Measurements from ENCODE around the gene OPTN. TPM values are rescaled to one million over a fixed set of nuclear protein-coding genes. Genes with fewer than 3 reads are reported as not detected.

The OPTN gene
- total and polyA plus RNA-seq, 10 of the 15 experiments (the other 5 are each of a cell fraction or from before 2014, with no cell fraction given): 15.2 to 42.4 (median 25.5) TPM

DNA sequence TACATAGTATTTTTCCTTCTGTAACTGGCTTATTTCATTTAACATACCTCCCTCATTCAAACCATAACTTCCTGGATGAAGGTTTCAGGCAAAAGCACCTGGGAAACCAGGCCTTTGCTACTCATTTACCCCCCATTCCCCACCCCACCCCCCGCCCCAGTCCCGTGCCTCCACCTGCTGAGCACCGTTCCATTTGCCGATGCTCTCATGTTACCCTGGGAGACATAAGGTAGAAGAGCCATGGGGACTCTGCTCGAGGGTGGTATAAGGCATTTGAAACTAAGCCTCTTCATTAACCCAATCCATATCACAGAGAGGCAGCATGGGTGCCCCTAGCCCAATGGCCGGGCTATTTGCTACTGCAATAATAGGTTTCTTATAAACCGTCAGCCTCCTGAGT, 39.2 kb downstream of the OPTN start (continued):
- TF ChIP-seq, protein P1, sequence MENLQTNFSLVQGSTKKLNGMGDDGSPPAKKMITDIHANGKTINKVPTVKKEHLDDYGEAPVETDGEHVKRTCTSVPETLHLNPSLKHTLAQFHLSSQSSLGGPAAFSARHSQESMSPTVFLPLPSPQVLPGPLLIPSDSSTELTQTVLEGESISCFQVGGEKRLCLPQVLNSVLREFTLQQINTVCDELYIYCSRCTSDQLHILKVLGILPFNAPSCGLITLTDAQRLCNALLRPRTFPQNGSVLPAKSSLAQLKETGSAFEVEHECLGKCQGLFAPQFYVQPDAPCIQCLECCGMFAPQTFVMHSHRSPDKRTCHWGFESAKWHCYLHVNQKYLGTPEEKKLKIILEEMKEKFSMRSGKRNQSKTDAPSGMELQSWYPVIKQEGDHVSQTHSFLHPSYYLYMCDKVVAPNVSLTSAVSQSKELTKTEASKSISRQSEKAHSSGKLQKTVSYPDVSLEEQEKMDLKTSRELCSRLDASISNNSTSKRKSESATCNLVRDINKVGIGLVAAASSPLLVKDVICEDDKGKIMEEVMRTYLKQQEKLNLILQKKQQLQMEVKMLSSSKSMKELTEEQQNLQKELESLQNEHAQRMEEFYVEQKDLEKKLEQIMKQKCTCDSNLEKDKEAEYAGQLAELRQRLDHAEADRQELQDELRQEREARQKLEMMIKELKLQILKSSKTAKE (IDR thresholded peaks at IDR 0.05; ENCODE audit: low read depth, poor library complexity, severe bottlenecking): no peak
- no peak for TF ChIP-seq CTCF (IDR thresholded peaks at IDR 0.05 in 2 of 3, conservative IDR thresholded peaks at IDR 0.05 in 1 of 3; ENCODE audit: control insufficient read depth in 2 of 3, extremely low read depth in 1 of 3, insufficient read depth in 1 of 3, low read depth in 3 of 3, low read length in 3 of 3)

GRCh38 chr10:13139676-13140075, 39.7 kb downstream of the OPTN start:
- DNase-seq (ENCODE audit: low read depth, low spot score) (no peak), FAIRE-seq (no peak), ATAC-seq (no peak)
- ChIA-PET CTCF (no interaction called here), SMC1A (ENCODE audit: uncharacterized antibody, unreplicated experiment) (no interaction called here), RAD21 (ENCODE audit: unreplicated experiment) (no interaction called here), POLR2A (interaction anchor here (0.6 kb wide), 1 partner anchor 498 kb away, joined by 4 read pairs; no protein-coding TSS in a partner anchor)
- Histone ChIP-seq H3K79me2 (ENCODE audit: control insufficient read depth, insufficient read depth, low read length) (no peaks in the 10 kb centered on the region), H3K4me2 (ENCODE audit: control insufficient read depth, insufficient read depth) (no peak overlapping the region), H3K9me3 (replicated peaks; ENCODE audit: control insufficient read depth, insufficient read depth, low read length) (no peaks in the 10 kb centered on the region), H3K9ac (ENCODE audit: control insufficient read depth, insufficient read depth, low read length) (no peak overlapping the region), H3K36me3 (ENCODE audit: control insufficient read depth in 2 of 2, insufficient read depth in 2 of 2, low read length in 1 of 2) (peaks cover 0 to 11% of the 10 kb centered on the region in 2 experiments; a peak in 3 of 4 replicates), H3K27ac (ENCODE audit: control insufficient read depth, insufficient read depth) (no peak overlapping the region), H2AFZ (ENCODE audit: control insufficient read depth, low read depth, low read length) (no peak overlapping the region), H3K4me3 (no peak overlapping the region), H3K4me1 (ENCODE audit: control insufficient read depth, insufficient read depth, low read length) (no peaks in the 10 kb centered on the region), H3K27me3 (replicated peaks in 1 of 2; ENCODE audit: control insufficient read depth in 2 of 2, insufficient read depth in 2 of 2, low read length in 1 of 2) (no peaks in the 10 kb centered on the region), H4K20me1 (ENCODE audit: control insufficient read depth, insufficient read depth) (no peaks in the 10 kb centered on the region)
- in situ Hi-C loops (cut with MboI): no loop called here
- intact Hi-C loops (cut with micrococcal nuclease; ENCODE audit: unreplicated experiment): no loop called here
- TF ChIP-seq NRF1 (conservative IDR thresholded peaks at IDR 0.05; ENCODE audit: low read depth, low read length) (no peak), PAX8 (IDR thresholded peaks at IDR 0.05) (no peak), RUNX3 (IDR thresholded peaks at IDR 0.05; ENCODE audit: low read length) (no peak), NFXL1 (IDR thresholded peaks at IDR 0.05; ENCODE audit: borderline replicate concordance) (no peak), MEF2A (IDR thresholded peaks at IDR 0.05; ENCODE audit: insufficient read depth, low read depth, low read length) (no peak), TBL1XR1 (IDR thresholded peaks at IDR 0.05; ENCODE audit: low read depth, low read length) (no peak), SIX5 (IDR thresholded peaks at IDR 0.05; ENCODE audit: low read depth, low read length, severe bottlenecking) (no peak), ZNF207 (IDR thresholded peaks at IDR 0.05; ENCODE audit: borderline replicate concordance) (no peak), MYB (IDR thresholded peaks at IDR 0.05; ENCODE audit: borderline replicate concordance, low read depth, low read length) (no peak)
- WGBS (ENCODE audit: insufficient coverage, insufficient replicate concordance, low lambda C conversion rate, missing lambda C conversion rate): 50% methylated on average over 2 of the region's 2 CpGs
- BruUV-seq (replicated peaks): no TSS peak
